ENCODE measurements around the gene ZIC4.

ZIC4 gene

DNA sequence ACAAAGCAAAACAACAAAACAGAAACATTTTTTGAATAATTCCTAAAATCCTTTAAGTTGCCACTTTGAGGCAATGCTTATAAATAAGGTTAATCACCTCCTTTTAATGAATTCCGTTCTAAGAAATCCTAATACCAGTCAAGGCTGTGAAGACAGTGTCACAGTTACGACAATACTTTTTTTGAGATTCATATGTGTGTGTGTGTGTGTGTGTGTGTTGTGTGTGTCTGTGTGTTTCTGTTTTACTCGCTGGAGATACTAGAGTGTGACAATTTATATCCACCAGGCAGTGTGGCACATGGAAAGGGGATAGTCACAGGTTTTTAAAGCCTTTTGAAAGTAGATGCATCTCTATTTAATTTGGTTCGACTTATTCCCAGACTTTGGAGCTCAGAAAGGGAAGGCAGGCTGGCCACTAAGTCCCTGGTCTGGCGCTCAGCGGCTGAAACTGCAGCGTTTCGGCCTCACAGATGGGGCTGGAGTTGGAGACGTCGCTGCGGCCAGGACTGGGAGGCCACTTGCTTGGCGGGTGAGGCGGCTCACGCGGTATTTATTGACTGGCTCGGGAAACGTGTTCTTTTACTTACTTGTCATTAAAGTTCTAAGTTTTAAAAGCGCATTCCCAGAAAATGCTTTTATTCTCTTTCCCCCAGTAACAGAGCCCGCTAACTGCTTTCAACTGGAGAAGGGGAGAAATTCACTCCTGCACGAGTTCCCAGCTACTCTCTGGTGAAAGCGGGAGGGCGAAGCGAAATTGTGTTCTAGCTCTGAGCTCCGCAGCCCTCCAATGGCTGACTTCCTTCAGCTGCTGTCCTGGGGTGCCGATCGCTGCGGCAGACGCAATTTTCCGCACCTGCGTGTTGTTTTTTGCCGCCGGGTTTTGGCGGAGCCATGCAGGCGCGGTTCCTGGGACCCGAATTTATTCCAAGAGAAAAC lies 16.5 kb upstream of the ZIC4 start:
- TF ChIP-seq CEBPB (IDR thresholded peaks at IDR 0.05) (no peak), RAD21 (IDR thresholded peaks at IDR 0.05; ENCODE audit: low read depth) (no peak), EGR1 (IDR thresholded peaks at IDR 0.05) (no peak), FOXM1 (IDR thresholded peaks at IDR 0.05; ENCODE audit: borderline replicate concordance, low read depth) (no peak), ZBTB7A (IDR thresholded peaks at IDR 0.05; ENCODE audit: low read depth) (no peak), CREB1 (IDR thresholded peaks at IDR 0.05; ENCODE audit: low read depth) (no peak), TAF1 (IDR thresholded peaks at IDR 0.05; ENCODE audit: low read depth) (no peak), TEAD4 (IDR thresholded peaks at IDR 0.05) (no peak), EP300 (IDR thresholded peaks at IDR 0.05; ENCODE audit: borderline replicate concordance) (no peak), YY1 (IDR thresholded peaks at IDR 0.05; ENCODE audit: low read depth) (no peak), NFIC (IDR thresholded peaks at IDR 0.05) (no peak), TCF12 (IDR thresholded peaks at IDR 0.05; ENCODE audit: low read depth) (no peak)
- TF ChIP-seq, protein P1, sequence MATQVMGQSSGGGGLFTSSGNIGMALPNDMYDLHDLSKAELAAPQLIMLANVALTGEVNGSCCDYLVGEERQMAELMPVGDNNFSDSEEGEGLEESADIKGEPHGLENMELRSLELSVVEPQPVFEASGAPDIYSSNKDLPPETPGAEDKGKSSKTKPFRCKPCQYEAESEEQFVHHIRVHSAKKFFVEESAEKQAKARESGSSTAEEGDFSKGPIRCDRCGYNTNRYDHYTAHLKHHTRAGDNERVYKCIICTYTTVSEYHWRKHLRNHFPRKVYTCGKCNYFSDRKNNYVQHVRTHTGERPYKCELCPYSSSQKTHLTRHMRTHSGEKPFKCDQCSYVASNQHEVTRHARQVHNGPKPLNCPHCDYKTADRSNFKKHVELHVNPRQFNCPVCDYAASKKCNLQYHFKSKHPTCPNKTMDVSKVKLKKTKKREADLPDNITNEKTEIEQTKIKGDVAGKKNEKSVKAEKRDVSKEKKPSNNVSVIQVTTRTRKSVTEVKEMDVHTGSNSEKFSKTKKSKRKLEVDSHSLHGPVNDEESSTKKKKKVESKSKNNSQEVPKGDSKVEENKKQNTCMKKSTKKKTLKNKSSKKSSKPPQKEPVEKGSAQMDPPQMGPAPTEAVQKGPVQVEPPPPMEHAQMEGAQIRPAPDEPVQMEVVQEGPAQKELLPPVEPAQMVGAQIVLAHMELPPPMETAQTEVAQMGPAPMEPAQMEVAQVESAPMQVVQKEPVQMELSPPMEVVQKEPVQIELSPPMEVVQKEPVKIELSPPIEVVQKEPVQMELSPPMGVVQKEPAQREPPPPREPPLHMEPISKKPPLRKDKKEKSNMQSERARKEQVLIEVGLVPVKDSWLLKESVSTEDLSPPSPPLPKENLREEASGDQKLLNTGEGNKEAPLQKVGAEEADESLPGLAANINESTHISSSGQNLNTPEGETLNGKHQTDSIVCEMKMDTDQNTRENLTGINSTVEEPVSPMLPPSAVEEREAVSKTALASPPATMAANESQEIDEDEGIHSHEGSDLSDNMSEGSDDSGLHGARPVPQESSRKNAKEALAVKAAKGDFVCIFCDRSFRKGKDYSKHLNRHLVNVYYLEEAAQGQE (IDR thresholded peaks at IDR 0.05; ENCODE audit: low read depth), result no peak
- TF ChIP-seq, protein P2, sequence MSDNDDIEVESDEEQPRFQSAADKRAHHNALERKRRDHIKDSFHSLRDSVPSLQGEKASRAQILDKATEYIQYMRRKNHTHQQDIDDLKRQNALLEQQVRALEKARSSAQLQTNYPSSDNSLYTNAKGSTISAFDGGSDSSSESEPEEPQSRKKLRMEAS (IDR thresholded peaks at IDR 0.05), result no peak
- TF ChIP-seq, protein P3, sequence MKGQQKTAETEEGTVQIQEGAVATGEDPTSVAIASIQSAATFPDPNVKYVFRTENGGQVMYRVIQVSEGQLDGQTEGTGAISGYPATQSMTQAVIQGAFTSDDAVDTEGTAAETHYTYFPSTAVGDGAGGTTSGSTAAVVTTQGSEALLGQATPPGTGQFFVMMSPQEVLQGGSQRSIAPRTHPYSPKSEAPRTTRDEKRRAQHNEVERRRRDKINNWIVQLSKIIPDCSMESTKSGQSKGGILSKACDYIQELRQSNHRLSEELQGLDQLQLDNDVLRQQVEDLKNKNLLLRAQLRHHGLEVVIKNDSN (IDR thresholded peaks at IDR 0.05), result no peak

DNA sequence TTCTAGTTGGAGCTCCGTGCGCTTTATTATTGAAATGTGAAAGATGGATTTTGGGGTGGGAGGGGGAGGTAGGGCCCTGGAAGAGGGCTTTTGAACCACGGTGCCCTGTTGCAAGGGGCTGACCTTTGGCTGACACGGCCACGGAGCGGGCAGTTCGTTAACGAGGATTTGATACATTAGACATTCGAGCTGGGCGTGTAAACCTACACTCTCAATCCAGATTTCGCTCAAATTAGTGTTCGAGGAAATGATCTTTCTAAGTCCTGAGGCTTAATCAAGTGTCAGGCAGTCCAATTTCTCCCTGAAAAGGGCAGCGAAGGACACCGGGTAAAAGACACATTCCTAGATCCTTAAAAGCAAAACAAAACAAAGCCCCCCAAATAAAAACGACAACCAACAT lies 15.9 kb upstream of the ZIC4 start:
- no peak for TF ChIP-seq RAD21 (IDR thresholded peaks at IDR 0.05; ENCODE audit: low read depth)
- TF ChIP-seq NFIC (IDR thresholded peaks at IDR 0.05), result no peak
- no peak for TF ChIP-seq TEAD4 (IDR thresholded peaks at IDR 0.05)

DNA sequence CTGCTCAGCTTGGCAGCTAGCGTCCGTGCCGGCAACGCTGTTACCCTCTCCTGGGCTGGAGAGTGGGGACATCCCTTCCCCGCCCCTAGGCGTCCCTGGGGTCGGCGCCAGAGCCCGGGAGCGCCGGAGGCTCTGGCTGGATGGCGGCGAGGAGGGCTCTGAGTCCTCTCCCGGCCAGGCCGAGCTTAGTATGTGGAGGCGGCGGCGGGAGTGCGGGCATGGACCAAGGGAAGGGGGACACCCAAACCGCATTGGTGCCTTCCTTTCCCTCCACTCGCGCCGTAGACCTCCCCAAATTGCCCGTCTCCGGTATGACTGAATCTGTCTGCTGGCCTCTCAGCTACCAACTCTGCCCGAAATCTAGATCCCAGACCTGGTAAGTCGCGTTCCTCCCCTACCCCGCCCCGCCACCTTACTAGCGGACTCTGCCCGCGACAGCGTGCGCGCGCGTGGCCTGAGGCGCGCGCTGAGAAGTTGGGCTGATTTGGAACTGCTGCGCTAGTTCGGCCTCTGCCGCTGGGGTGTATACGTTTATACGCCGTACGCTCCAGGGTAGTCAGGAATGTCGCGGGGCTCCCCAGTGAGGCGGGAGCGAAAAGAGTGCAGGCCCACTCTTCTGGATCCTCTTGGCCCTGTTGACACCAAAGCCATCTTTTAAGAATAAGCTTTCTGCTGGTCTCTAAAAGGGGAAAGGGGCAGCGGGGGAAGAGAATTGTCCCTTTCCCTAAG lies 15.0 kb upstream of the ZIC4 start:
- TF ChIP-seq CEBPB (IDR thresholded peaks at IDR 0.05), result no peak
- no peak for TF ChIP-seq YY1 (IDR thresholded peaks at IDR 0.05; ENCODE audit: low read depth)
- TF ChIP-seq NFIC (IDR thresholded peaks at IDR 0.05), result no peak
- no peak for TF ChIP-seq EGR1 (IDR thresholded peaks at IDR 0.05)

DNA sequence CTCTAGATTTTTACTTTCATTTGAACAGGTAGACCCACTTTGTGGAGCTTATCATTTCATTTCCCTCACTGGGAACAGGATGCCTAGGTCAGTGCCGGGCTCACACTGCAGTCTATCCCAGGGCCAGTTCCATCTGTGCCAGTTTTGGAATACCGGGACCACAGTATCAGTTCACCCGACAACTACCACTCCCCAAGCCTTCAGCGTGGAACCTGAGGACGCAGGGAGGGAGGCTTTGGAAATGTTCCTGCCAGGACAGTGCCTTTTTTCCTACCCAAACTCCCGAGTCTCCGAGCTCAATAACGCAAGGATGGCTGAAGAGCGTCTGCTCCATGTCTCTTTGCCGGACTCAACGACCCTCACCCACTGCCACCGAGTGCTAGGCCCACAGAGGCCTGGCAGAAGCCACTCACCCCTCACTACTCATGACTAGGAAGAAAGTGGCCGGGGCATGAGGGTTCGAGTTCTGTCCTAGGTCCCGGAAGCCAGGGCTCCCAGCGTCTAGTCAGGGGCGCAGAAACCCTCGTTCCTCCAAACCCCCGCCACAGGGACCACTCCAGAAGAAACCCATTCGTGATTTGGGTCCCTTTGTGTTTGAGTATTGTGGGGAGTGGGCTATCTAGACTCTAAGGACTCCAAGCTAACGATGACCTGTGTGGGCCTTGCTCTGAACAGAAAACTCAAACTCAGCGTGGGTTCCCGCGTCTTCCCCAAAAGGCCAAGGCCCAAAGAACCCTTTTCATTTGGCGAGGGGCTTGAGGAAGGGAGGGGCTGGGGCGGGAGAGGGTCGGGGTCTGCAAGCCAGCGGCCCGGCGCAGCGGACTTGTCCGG lies 14.2 kb upstream of the ZIC4 start:
- TF ChIP-seq EGR1 (IDR thresholded peaks at IDR 0.05), result no peak
- TF ChIP-seq ZBTB7A (IDR thresholded peaks at IDR 0.05; ENCODE audit: low read depth), result no peak

DNA sequence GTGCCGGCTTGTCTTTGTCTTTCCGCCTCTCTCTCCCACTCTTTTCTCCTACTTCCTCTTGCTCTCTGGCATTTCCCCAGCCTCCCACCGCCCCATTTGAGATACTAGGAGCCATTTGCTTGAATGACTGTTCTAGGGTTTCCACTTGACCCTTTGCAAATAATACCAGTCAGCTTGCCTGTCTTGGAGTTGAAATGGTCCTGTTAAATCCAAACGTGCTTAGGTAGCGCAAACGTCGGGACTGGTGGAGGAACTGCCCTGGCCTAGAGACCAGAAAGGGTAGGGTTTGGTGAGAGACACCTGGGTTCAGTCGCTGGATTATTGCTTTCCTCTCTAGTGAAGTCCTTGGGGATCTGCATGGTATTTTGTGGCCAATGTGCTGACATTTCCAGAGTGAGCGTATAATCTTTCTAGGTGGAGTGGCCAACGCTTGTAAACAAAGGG lies 13.5 kb upstream of the ZIC4 start:
- no peak for TF ChIP-seq TEAD4 (IDR thresholded peaks at IDR 0.05)
- TF ChIP-seq ZBTB7A (IDR thresholded peaks at IDR 0.05; ENCODE audit: low read depth), result no peak
- no peak for TF ChIP-seq TCF12 (IDR thresholded peaks at IDR 0.05; ENCODE audit: low read depth)
- TF ChIP-seq NFIC (IDR thresholded peaks at IDR 0.05), result no peak
- no peak for TF ChIP-seq FOXM1 (IDR thresholded peaks at IDR 0.05; ENCODE audit: borderline replicate concordance, low read depth)
- TF ChIP-seq EGR1 (IDR thresholded peaks at IDR 0.05), result no peak
- TF ChIP-seq, protein P2 (IDR thresholded peaks at IDR 0.05), result no peak
- no peak for TF ChIP-seq EP300 (IDR thresholded peaks at IDR 0.05; ENCODE audit: borderline replicate concordance)
- no peak for TF ChIP-seq CEBPB (IDR thresholded peaks at IDR 0.05)
- TF ChIP-seq, protein P1 (IDR thresholded peaks at IDR 0.05; ENCODE audit: low read depth), result no peak
- TF ChIP-seq TAF1 (IDR thresholded peaks at IDR 0.05; ENCODE audit: low read depth), result no peak
- TF ChIP-seq, protein P3 (IDR thresholded peaks at IDR 0.05), result no peak
- TF ChIP-seq RAD21 (IDR thresholded peaks at IDR 0.05; ENCODE audit: low read depth), result no peak
